Measurements from ENCODE around the gene CHN1.

Gene CHN1

DNA sequence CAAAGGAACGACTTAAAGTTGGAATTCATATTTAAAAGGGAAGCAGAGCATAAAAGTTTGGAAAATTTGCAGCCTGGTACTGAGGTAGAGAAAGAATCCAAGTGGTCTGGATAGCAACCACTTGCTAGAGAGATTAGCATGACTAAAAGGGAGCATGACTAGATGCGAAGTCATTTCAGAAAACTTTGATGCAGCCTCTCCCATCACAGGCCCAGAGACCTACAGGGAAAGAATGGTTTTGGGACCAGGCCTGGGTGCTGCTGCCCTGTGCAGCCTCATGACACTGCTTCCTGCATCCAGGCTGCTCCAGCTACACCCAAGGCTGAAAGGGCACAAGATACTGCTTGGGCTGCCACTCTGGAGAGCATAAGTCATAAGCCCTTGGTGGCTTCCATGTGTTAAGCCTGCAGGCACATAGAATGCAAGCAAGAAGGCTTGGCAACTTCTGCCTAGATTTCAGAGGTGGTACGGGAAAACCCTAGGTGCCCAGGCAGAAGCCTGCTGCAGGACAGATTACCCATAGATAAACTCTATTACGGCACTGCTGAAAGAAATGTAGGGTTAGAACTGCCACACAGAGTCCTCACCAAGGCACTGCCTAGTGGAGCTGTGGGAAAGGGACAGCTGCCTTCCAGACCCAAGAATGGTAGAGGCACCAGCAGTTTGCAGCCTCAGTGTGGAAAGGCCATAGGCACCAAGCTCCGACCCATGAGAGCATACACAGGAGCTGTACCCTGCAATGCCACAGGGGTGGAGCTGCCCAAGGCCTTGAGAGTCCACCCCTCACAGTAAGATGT is 12.6 kb upstream of the CHN1 start:
- TF ChIP-seq TAF1 (IDR thresholded peaks at IDR 0.05; ENCODE audit: low read depth, low read length) (no peak), POU2F2 (IDR thresholded peaks at IDR 0.05; ENCODE audit: low read depth, low read length) (no peak), SPI1 (IDR thresholded peaks at IDR 0.05; ENCODE audit: low read depth, low read length) (no peak), PAX5 (IDR thresholded peaks at IDR 0.05; ENCODE audit: insufficient read depth, low read length, severe bottlenecking) (no peak), POLR2AphosphoS5 (IDR thresholded peaks at IDR 0.05; ENCODE audit: low read depth, low read length) (no peak), POLR2A (IDR thresholded peaks at IDR 0.05; ENCODE audit: low read depth, low read length) (no peak)

DNA sequence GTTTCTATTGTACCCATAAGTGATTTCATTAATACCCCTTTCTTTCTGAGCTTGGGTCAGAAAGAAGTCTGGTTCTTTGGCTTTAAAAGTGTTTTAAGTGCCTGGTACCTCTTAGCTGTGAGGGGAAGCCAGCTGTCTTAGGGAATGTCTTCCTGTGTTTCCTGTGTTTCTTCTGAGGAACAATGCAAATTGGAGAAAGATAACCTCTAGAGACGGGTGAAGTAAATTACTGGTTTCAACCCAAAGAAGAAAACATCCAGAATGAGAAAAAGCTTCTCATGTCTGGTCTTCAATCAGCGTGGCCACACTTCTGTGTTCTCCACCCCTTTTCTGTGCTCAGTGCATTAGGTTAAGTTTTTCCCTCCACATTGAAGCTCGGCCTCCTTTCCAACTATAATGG is 10.2 kb upstream of the CHN1 start:
- TF ChIP-seq POLR2AphosphoS5 (IDR thresholded peaks at IDR 0.05; ENCODE audit: low read depth, low read length) (no peak), SPI1 (IDR thresholded peaks at IDR 0.05; ENCODE audit: low read depth, low read length) (no peak), POLR2A (IDR thresholded peaks at IDR 0.05; ENCODE audit: low read depth, low read length) (no peak), POU2F2 (IDR thresholded peaks at IDR 0.05; ENCODE audit: low read depth, low read length) (no peak), TAF1 (IDR thresholded peaks at IDR 0.05; ENCODE audit: low read depth, low read length) (no peak), PAX5 (IDR thresholded peaks at IDR 0.05; ENCODE audit: insufficient read depth, low read length, severe bottlenecking) (no peak)
- DNase-seq (ENCODE audit: insufficient read length, low spot score) (no peak), FAIRE-seq (no peak)

More for the DNA sequence above, 12.6 kb upstream of the CHN1 start:
- FAIRE-seq (no peak), DNase-seq (ENCODE audit: insufficient read length, low spot score) (no peak)

DNA sequence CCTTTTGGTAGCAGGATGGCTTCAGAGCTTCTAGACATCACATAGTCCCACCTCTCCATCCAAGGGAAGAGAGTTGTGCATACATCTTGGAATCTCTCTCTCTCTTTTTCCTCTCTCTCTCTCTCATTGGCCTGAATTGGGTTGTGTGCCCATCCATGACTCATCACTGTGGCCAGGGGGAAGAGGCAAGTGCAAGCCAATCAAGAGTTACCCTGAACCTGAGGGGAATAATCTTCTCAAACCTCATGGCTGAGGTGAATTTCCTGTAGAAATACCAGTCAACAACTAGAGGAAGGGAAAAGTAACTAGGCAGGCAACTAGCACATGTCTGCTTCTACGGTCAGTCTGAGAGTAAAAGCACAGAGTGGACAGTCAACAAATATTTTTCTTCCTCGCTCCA is 7.3 kb upstream of the CHN1 start:
- FAIRE-seq (no peak), DNase-seq (ENCODE audit: insufficient read length, low spot score) (no peak)
- TF ChIP-seq SPI1 (IDR thresholded peaks at IDR 0.05; ENCODE audit: low read depth, low read length) (no peak), PAX5 (IDR thresholded peaks at IDR 0.05; ENCODE audit: insufficient read depth, low read length, severe bottlenecking) (no peak), POU2F2 (IDR thresholded peaks at IDR 0.05; ENCODE audit: low read depth, low read length) (no peak)

DNA sequence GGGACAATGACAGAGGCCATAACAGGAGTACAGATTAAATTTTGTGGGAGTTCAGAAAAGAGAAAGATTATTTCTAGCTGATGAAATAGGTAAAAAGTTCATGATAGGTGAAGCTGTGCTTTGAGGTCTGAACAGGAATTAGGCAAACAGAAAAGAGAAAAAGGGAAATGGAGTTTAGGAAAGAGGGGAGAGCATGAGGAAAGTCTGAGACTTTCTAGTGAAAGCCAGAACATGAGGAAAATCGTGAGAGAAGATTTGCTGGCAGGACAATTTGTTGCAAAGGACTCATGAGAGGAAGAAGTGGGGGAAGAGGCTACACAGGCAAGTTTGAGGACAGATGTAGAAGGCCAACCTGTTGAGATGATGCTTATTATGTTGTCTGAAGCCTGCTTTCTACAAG is 6.3 kb upstream of the CHN1 start:
- TF ChIP-seq SPI1 (IDR thresholded peaks at IDR 0.05; ENCODE audit: low read depth, low read length) (no peak), PAX5 (IDR thresholded peaks at IDR 0.05; ENCODE audit: insufficient read depth, low read length, severe bottlenecking) (no peak), POLR2AphosphoS5 (IDR thresholded peaks at IDR 0.05; ENCODE audit: low read depth, low read length) (no peak), POU2F2 (IDR thresholded peaks at IDR 0.05; ENCODE audit: low read depth, low read length) (no peak)
- DNase-seq (ENCODE audit: insufficient read length, low spot score) (no peak), FAIRE-seq (no peak)

DNA sequence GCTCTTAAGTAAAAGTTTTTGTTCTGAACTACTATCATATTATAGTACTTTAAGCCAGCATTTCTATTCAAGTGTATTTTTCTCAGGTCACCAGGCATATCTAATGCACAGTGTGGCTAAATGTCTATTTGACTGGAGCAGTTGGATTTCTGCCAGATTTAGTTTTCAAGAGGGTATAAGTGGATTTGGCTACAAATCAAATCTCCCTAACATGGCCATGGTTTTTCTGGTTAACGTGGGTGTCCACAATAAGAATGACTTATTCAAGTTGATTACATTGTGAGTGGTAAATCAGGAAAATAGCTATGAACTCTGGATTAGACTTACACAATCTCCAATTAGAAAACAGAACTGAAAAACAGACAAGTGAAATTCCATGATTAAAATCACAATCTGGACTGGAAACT is 5.7 kb upstream of the CHN1 start:
- TF ChIP-seq POU2F2 (IDR thresholded peaks at IDR 0.05; ENCODE audit: low read depth, low read length) (no peak), POLR2A (IDR thresholded peaks at IDR 0.05; ENCODE audit: low read depth, low read length) (no peak), SPI1 (IDR thresholded peaks at IDR 0.05; ENCODE audit: low read depth, low read length) (no peak)
- FAIRE-seq (no peak), DNase-seq (ENCODE audit: insufficient read length, low spot score) (no peak)

DNA sequence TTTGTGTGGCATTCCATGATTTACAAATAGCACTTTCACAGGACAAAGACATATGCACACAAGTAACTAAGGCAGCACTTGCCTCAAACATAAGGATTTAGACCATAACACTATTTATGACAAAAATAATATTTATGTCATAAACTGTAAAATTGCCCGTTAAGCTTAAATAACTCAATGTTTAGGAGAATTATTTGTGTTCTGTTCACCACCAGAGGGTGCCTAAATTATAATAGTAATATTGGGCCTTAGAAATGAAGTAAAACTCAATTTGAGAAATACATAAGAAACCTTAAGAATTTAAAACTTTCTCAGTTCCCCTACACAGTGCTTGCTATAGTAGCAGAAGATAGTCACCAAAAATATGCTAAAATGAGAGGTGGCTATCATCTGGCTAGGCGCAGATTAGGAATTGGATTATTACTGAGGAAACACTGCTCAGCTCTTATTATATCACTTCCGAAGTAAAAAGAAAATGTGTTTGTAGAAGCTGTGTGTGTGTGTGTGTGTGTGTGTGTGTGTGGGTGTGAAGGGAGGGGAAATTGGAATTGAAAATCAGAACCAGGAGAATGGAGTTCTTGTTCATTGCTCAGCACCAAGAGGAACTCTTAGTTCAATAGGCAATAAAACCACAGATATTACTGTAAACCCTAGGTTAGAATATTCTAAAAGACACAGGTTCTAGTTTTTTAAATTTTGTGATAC is 4.9 kb upstream of the CHN1 start:
- DNase-seq (ENCODE audit: insufficient read length, low spot score) (no peak), FAIRE-seq (no peak)
- TF ChIP-seq POU2F2 (IDR thresholded peaks at IDR 0.05; ENCODE audit: low read depth, low read length) (no peak), POLR2A (IDR thresholded peaks at IDR 0.05; ENCODE audit: low read depth, low read length) (no peak), TAF1 (IDR thresholded peaks at IDR 0.05; ENCODE audit: low read depth, low read length) (no peak), PAX5 (IDR thresholded peaks at IDR 0.05; ENCODE audit: insufficient read depth, low read length, severe bottlenecking) (no peak), SPI1 (IDR thresholded peaks at IDR 0.05; ENCODE audit: low read depth, low read length) (no peak), POLR2AphosphoS5 (IDR thresholded peaks at IDR 0.05; ENCODE audit: low read depth, low read length) (no peak)

DNA sequence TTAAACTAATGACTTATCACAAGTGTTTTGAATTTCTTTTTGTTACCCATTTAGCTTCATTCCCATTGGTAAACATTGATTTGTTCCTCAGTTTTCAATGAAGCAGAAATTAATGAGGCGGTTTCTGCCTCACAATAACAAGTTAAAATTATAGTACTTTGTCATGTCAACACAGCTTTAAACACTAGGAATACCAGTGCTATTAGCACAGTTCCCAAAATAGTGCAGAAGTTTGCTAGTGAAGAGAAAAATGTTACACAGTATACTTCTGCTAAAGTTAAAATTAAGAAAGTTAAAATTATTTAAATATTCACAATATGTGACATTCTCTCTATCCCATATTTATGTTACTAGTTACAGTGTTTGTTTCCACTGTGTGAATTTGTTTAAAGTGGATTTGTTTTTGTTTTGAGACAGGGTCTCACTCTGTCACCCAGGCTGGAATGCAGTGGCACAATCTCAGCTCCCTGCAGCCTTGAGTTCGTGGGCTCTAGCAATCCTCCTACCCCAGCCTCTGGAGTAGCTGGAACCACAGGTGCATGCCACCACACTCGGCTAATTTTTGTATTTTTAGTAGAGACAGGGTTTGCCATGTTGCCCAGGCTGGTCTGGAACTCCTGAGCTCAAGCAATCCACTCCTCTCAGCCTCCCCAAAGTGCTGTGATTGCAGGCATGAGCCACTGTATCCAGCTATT is 3.8 kb upstream of the CHN1 start:
- FAIRE-seq (no peak), DNase-seq (ENCODE audit: insufficient read length, low spot score) (no peak)
- no peak for TF ChIP-seq SPI1 (IDR thresholded peaks at IDR 0.05; ENCODE audit: low read depth, low read length)
- TF ChIP-seq POLR2AphosphoS5 (IDR thresholded peaks at IDR 0.05; ENCODE audit: low read depth, low read length): no peak
- no peak for TF ChIP-seq POU2F2 (IDR thresholded peaks at IDR 0.05; ENCODE audit: low read depth, low read length)
- TF ChIP-seq TAF1 (IDR thresholded peaks at IDR 0.05; ENCODE audit: low read depth, low read length): no peak
- no peak for TF ChIP-seq POLR2A (IDR thresholded peaks at IDR 0.05; ENCODE audit: low read depth, low read length)
- TF ChIP-seq PAX5 (IDR thresholded peaks at IDR 0.05; ENCODE audit: insufficient read depth, low read length, severe bottlenecking): no peak

DNA sequence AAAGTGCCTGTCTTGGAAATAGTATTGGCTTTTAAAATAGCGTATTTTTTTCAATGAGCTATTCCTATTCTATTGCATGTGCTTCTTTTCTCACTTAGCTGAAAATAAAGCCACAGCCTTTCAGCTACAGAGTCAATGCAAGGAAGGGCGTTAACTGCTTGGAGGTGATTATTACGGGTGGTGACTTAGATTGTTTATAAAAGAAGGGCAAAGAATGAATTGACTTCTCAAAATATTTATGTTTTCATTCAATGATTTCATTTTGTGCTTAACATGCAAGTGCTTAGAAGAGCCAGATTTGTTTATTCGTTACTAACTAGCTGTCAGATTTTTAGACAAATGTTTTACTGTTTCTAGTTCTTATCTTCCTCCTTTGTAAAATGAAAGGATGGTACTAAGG is 2.8 kb upstream of the CHN1 start:
- no peak for DNase-seq (ENCODE audit: insufficient read length, low spot score)

DNA sequence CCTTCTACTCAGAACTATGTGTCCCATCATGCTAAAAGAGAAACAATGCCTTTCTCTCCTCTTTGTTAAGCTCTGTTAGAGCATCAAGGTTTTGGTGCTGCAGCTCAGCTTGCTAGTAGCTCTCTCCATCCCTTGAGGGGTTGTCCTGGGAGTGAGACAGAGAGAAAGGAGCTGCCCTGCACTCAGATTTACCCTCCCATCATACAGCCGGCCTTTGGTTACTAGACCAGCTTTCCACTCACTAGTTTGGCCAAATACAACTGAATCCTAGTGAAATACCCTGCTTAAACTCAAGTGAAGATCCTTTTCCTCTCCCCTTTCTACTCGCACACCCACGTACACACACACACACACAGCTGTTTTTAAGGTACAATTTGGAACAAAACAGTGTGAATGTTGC is 2.3 kb upstream of the CHN1 start:
- TF ChIP-seq SPI1 (IDR thresholded peaks at IDR 0.05; ENCODE audit: low read depth, low read length) (no peak), POLR2AphosphoS5 (IDR thresholded peaks at IDR 0.05; ENCODE audit: low read depth, low read length) (no peak), TAF1 (IDR thresholded peaks at IDR 0.05; ENCODE audit: low read depth, low read length) (no peak), PAX5 (IDR thresholded peaks at IDR 0.05; ENCODE audit: insufficient read depth, low read length, severe bottlenecking) (no peak), POLR2A (IDR thresholded peaks at IDR 0.05; ENCODE audit: low read depth, low read length) (no peak), POU2F2 (IDR thresholded peaks at IDR 0.05; ENCODE audit: low read depth, low read length) (no peak)
- FAIRE-seq (no peak), DNase-seq (ENCODE audit: insufficient read length, low spot score) (no peak)

More for the DNA sequence above, 2.8 kb upstream of the CHN1 start:
- TF ChIP-seq POLR2AphosphoS5 (IDR thresholded peaks at IDR 0.05; ENCODE audit: low read depth, low read length) (no peak), TAF1 (IDR thresholded peaks at IDR 0.05; ENCODE audit: low read depth, low read length) (no peak), SPI1 (IDR thresholded peaks at IDR 0.05; ENCODE audit: low read depth, low read length) (no peak), POU2F2 (IDR thresholded peaks at IDR 0.05; ENCODE audit: low read depth, low read length) (no peak), POLR2A (IDR thresholded peaks at IDR 0.05; ENCODE audit: low read depth, low read length) (no peak), PAX5 (IDR thresholded peaks at IDR 0.05; ENCODE audit: insufficient read depth, low read length, severe bottlenecking) (no peak)
- FAIRE-seq: no peak

Measured in GM12891 (cell line).